ENCODE results near the gene TMC4. TPM values are rescaled to one million over a fixed set of nuclear protein-coding genes. Genes with fewer than 3 reads are reported as not detected.

Gene TMC4
- total RNA-seq, 1 experiment from 2014 or later: not detected

GRCh38 chr19:54145541-54146158 lies 27.3 kb downstream of the TMC4 start:
- no peak for DNase-seq (ENCODE audit: low read depth)
- in situ Hi-C loops (cut with HindIII; ENCODE audit: low pct_unique_long_range_greater_than_20kb, low sequenced_read_pairs): no loop called here

GRCh38 chr19:54142166-54142780 lies 30.7 kb downstream of the TMC4 start:
- in situ Hi-C loops (cut with HindIII; ENCODE audit: low pct_unique_long_range_greater_than_20kb, low sequenced_read_pairs): no loop called here
- peak; percentile 39 for DNase-seq (ENCODE audit: low read depth)

- in situ Hi-C loops (cut with HindIII; ENCODE audit: low pct_unique_long_range_greater_than_20kb, low sequenced_read_pairs): no loop called here
- DNase-seq (ENCODE audit: low read depth): no peak
These were observed 31.6 kb downstream of the TMC4 start for GRCh38 chr19:54141356-54141755.

- DNase-seq (ENCODE audit: low read depth): no peak
- in situ Hi-C loops (cut with HindIII; ENCODE audit: low pct_unique_long_range_greater_than_20kb, low sequenced_read_pairs): no loop called here
These were observed 34.3 kb downstream of the TMC4 start for GRCh38 chr19:54138489-54139256.

- in situ Hi-C loops (cut with HindIII; ENCODE audit: low pct_unique_long_range_greater_than_20kb, low sequenced_read_pairs): no loop called here
- no peak for DNase-seq (ENCODE audit: low read depth)
These were observed 35.1 kb downstream of the TMC4 start, which contains the start of gene CNOT3 for GRCh38 chr19:54137699-54138488. Gene CNOT3 (plus strand): TSS chr19:54137762. CDS start chr19:54142979, 5,217 bp downstream.

- in situ Hi-C loops (cut with HindIII; ENCODE audit: low pct_unique_long_range_greater_than_20kb, low sequenced_read_pairs): no loop called here
- DNase-seq (ENCODE audit: low read depth): peak; percentile 100
These were observed 35.9 kb downstream of the TMC4 start for GRCh38 chr19:54136864-54137698.

DNA sequence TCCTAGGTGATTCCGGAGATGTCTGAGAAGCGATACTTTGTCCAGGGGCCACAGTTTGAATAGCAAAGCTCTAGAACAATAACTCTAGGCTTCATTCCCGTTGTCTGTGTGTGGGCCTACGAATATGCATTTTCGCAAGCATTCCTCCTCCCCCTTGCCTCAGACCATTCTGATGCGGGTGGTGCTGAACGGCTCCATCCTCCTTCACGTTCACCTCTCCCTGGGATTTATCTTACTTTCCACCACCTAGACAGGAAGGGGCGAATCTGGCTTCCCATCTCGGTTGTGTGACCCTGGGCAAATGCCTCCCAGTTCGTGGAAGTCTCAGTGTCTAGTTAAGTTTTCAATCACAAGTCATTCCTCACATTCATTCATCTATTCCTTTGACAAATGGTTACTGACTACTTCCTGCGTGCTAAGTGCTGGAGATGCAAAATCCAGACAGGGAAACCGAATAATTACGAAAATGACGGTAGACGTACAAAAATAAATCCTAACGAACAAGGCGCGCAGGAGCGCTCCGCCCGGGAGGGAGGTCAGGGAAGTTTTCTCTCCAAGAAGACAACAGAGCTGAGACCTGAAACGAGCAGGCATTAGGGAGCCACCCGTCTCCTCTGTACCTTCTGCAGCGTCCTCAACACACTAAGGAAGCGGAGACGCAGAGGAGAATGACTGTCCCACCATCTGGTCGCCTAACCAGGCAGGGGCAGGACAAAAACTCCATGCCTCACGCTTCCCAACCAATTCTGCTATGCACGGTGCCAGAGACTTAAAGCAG lies 36.7 kb downstream of the TMC4 start:
- in situ Hi-C loops (cut with HindIII; ENCODE audit: low pct_unique_long_range_greater_than_20kb, low sequenced_read_pairs): no loop called here
- DNase-seq (ENCODE audit: low read depth): no peak

- in situ Hi-C loops (cut with HindIII; ENCODE audit: low pct_unique_long_range_greater_than_20kb, low sequenced_read_pairs): no loop called here
- DNase-seq (ENCODE audit: low read depth): no peak
These were observed 38.9 kb downstream of the TMC4 start for GRCh38 chr19:54133957-54134590.

DNA sequence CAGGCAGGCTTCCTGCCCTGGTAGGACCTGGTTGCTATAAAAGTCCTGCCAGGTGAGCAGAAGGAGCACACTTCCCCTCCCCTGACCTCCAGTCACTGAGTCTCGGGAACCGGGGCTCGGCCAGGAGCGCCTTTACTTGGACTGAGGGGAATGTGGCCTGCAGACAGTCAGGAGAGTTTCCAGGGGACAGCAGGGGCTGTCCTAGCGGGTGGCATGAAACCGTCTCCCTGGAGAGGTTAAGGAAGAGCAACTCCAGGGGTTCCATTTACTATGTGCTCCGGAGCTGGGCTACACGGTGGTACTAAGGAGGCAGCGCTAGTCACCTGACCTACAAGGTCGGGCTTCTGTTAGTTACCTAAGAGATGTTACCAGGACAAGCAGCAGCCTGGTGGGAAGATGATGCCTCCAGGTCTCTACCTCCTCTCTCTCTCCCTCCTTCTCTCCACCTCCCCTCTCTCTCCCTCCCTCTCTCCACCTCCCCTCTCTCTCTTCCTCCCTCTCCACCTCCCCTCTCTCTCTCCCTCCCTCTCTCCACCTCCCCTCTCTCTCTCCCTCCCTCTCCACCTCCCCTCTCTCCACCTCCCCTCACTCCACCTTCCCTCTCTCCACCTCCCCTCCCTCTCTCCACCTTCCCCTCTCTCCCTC lies 39.5 kb downstream of the TMC4 start:
- DNase-seq (ENCODE audit: low read depth): peak; percentile 50
- in situ Hi-C loops (cut with HindIII; ENCODE audit: low pct_unique_long_range_greater_than_20kb, low sequenced_read_pairs): no loop called here

- in situ Hi-C loops (cut with HindIII; ENCODE audit: low pct_unique_long_range_greater_than_20kb, low sequenced_read_pairs): no loop called here
- no peak for DNase-seq (ENCODE audit: low read depth)
These were observed 43.4 kb downstream of the TMC4 start for GRCh38 chr19:54129617-54129996.

GRCh38 chr19:54128796-54129616 lies 44.0 kb downstream of the TMC4 start:
- in situ Hi-C loops (cut with HindIII; ENCODE audit: low pct_unique_long_range_greater_than_20kb, low sequenced_read_pairs): no loop called here
- DNase-seq (ENCODE audit: low read depth): no peak

- in situ Hi-C loops (cut with HindIII; ENCODE audit: low pct_unique_long_range_greater_than_20kb, low sequenced_read_pairs): no loop called here
- DNase-seq (ENCODE audit: low read depth): no peak
These were observed 44.6 kb downstream of the TMC4 start for GRCh38 chr19:54128441-54128725.

DNA sequence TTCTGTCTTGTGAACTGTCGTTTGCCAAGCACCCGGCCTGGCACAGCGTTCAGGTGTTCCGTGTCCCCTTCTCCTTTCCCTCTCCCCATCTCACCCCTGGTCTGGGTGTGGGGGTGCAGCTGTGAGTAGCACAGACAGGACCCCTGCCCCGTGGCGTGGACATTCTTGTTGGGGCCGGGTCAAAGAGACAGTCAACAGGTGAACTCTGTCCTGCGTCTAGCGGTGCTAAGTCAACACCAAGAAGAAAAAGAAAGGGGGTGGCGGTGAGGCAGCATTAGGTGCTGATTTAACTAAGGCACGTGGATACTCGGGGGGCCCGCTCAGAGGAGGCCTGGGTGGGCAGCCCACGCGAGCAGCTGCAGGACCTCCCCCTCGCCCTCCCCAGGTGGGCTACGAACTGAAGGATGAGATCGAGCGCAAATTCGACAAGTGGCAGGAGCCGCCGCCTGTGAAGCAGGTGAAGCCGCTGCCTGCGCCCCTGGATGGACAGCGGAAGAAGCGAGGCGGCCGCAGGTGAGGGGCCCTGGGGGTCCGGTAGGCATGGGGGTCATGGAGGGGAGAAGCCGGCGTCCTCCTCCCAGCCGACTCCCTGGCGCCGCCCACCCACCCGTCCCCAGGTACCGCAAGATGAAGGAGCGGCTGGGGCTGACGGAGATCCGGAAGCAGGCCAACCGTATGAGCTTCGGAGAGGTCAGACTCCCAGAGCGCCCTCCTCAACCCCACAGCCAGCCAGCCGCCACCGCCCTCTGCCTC lies 45.1 kb downstream of the TMC4 start:
- no peak for DNase-seq (ENCODE audit: low read depth)
- in situ Hi-C loops (cut with HindIII; ENCODE audit: low pct_unique_long_range_greater_than_20kb, low sequenced_read_pairs): no loop called here

- no peak for DNase-seq (ENCODE audit: low read depth)
These were observed 47.2 kb downstream of the TMC4 start for GRCh38 chr19:54125713-54126112.

DNA sequence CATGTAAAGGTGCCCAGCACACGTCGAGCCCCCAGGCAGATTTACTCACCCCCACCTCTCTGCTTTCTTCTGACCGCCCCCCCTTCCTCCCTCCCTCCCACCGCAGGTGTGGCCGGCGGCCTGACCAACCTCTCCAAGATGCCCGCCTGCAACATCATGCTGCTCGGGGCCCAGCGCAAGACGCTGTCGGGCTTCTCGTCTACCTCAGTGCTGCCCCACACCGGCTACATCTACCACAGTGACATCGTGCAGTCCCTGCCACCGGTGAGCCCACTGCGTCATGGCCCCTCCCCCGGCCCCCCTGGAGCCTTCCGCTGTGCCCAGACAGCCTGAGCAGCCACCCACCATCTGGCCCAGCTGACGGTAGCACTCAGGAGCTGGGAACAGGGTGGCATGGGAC lies 48.6 kb downstream of the TMC4 start:
- DNase-seq (ENCODE audit: low read depth): no peak
- in situ Hi-C loops (cut with HindIII; ENCODE audit: low pct_unique_long_range_greater_than_20kb, low sequenced_read_pairs): no loop called here

More at GRCh38 chr19:54125713-54126112, 47.2 kb downstream of the TMC4 start:
- in situ Hi-C loops (cut with HindIII; ENCODE audit: low pct_unique_long_range_greater_than_20kb, low sequenced_read_pairs): no loop called here
